22Rv1 (cell line): ENCODE results near the gene DPEP1.

ENCODE experiments used
- CTCF ChIP-seq: fragments of 450-650 bp; IDR thresholded peaks from 2 replicates; pipeline ENCODE4 v1.5.1; 2017; ENCODE audit warnings: mild to moderate bottlenecking
- ZFX ChIP-seq: fragments of 450-650 bp; IDR thresholded peaks from 2 replicates; pipeline ENCODE4 v1.6.1; 2017; ENCODE audit warnings: antibody characterized with exemption, borderline replicate concordance

- TF ChIP-seq CTCF, result no peak
- TF ChIP-seq ZFX, result no peak
Observed at GRCh38 chr16:89661215-89661614, 47.8 kb downstream of the DPEP1 start.
